IMR-90 (cell line): Measurements from ENCODE around the gene SREBF2. TPM values are rescaled to one million over a fixed set of nuclear protein-coding genes. Genes with fewer than 3 reads are reported as not detected.

Experiments used
- ATAC-seq: fragments of 200-7000 bp; cut with Tn5 transposase; 2 replicates; pipeline ENCODE4 v1.9.1; 2020; ENCODE audit warnings: low read depth, mild to moderate bottlenecking, moderate library complexity
- BruUV-seq: library from RNA; stranded (reverse); fragments of 400-500 nt; replicated peaks from 2 replicates; lab custom pipeline; 2021; lab: Mats Ljungman, UMichigan
- CTCF ChIA-PET: fragments of 300-600 bp; formaldehyde crosslinking; extraction: SDS; loops from one replicate; lab custom pipeline; 2021; ENCODE audit warnings: antibody characterized with exemption; lab: Yijun Ruan, JAX
- POLR2A ChIA-PET: fragments of 300-600 bp; sonication (Branson Sonifier 250); formaldehyde crosslinking; loops from one replicate; lab custom pipeline; 2022; ENCODE audit warnings: antibody characterized with exemption; ENCODE audit not compliant: unreplicated experiment; lab: Charles Lee
- DNase-seq: peaks from one replicate; pipeline ENCODE4 v3.0.0; 2013
- H2AFZ ChIP-seq: replicated peaks from 2 replicates; pipeline ENCODE3; 2013; ENCODE audit warnings: low read length, mild to moderate bottlenecking; ENCODE audit not compliant: poor library complexity
- H2AK5ac ChIP-seq: 2 replicates; pipeline ENCODE4 v1.6.1; 2013; ENCODE audit warnings: low read depth, low read length, inconsistent platforms
- H2AK9ac ChIP-seq: replicated peaks from 2 replicates; pipeline ENCODE3; 2013; ENCODE audit warnings: mild to moderate bottlenecking, low read depth, low read length, moderate library complexity; ENCODE audit not compliant: poor library complexity
- H2BK120ac ChIP-seq: 2 replicates; pipeline ENCODE4 v1.6.1; 2013; ENCODE audit warnings: low read depth, low read length, inconsistent platforms
- H2BK15ac ChIP-seq: 3 replicates; pipeline ENCODE4 v1.6.1; 2013; ENCODE audit warnings: low read depth, low read length, inconsistent platforms
- H2BK20ac ChIP-seq: 2 replicates; pipeline ENCODE4 v1.6.1; 2013; ENCODE audit warnings: low read depth, mild to moderate bottlenecking, inconsistent platforms, low read length, moderate library complexity
- H2BK5ac ChIP-seq: 2 replicates; pipeline ENCODE4 v1.6.1; 2013; ENCODE audit warnings: mild to moderate bottlenecking, low read depth, low read length, inconsistent platforms; ENCODE audit not compliant: poor library complexity, severe bottlenecking
- H3K14ac ChIP-seq: replicated peaks from 2 replicates; pipeline ENCODE4 v1.6.1; 2013; ENCODE audit warnings: low read depth, low read length, inconsistent platforms
- H3K18ac ChIP-seq: 2 replicates; pipeline ENCODE4 v1.6.1; 2013; ENCODE audit warnings: low read depth, low read length, control low read depth
- H3K23ac ChIP-seq: 2 replicates; pipeline ENCODE4 v1.6.1; 2013; ENCODE audit warnings: low read depth, low read length, inconsistent platforms
- H3K27ac ChIP-seq: 2 replicates; pipeline ENCODE4 v1.5.1; 2013; ENCODE audit warnings: mild to moderate bottlenecking, control low read depth, low read length; ENCODE audit not compliant: insufficient read depth
- H3K27me3 ChIP-seq: 2 replicates; pipeline ENCODE4 v1.6.1; 2013; ENCODE audit warnings: low read length; ENCODE audit not compliant: control insufficient read depth, insufficient read depth
- H3K36me3 ChIP-seq: 2 replicates; pipeline ENCODE4 v1.6.1; 2013; ENCODE audit warnings: low read length, mixed read lengths; ENCODE audit not compliant: control insufficient read depth, insufficient read depth
- H3K4ac ChIP-seq: 2 replicates; pipeline ENCODE4 v1.6.1; 2013; ENCODE audit warnings: low read depth, low read length, inconsistent platforms
- H3K4me1 ChIP-seq: 2 replicates; pipeline ENCODE4 v1.6.1; 2013; ENCODE audit warnings: low read length, mixed read lengths; ENCODE audit not compliant: control insufficient read depth, insufficient read depth
- H3K4me2 ChIP-seq: 2 replicates; pipeline ENCODE4 v1.6.1; 2013; ENCODE audit warnings: low read depth, mild to moderate bottlenecking, control low read depth, low read length, moderate library complexity
- H3K4me3 ChIP-seq: 2 replicates; pipeline ENCODE4 v1.5.1; 2013; ENCODE audit warnings: low read depth, mild to moderate bottlenecking, control low read depth, low read length, moderate library complexity; ENCODE audit not compliant: insufficient read depth
- H3K56ac ChIP-seq: 2 replicates; pipeline ENCODE4 v1.6.1; 2013; ENCODE audit warnings: low read length, inconsistent platforms; ENCODE audit not compliant: insufficient read depth; ENCODE audit errors: extremely low read depth
- H3K79me1 ChIP-seq, 2 experiments: 2 replicates each; pipeline ENCODE4 v1.6.1; 2013; ENCODE audit warnings: low read length in 2 of 2, inconsistent platforms in 1 of 2, low read depth in 1 of 2
- H3K9ac ChIP-seq: 2 replicates; pipeline ENCODE4 v1.6.1; 2013; ENCODE audit warnings: low read depth, low read length, control low read depth
- H3K9me1 ChIP-seq: 2 replicates; pipeline ENCODE4 v1.6.1; 2013; ENCODE audit warnings: low read length, inconsistent platforms; ENCODE audit not compliant: insufficient read depth
- H3K9me3 ChIP-seq: 2 replicates; pipeline ENCODE4 v1.6.1; 2013; ENCODE audit warnings: low read length; ENCODE audit not compliant: control insufficient read depth, insufficient read depth
- H4K20me1 ChIP-seq: 2 replicates; pipeline ENCODE4 v1.6.1; 2013; ENCODE audit warnings: low read length, inconsistent platforms; ENCODE audit not compliant: insufficient read depth
- H4K5ac ChIP-seq: 2 replicates; pipeline ENCODE4 v1.6.1; 2013; ENCODE audit warnings: mild to moderate bottlenecking, low read depth, low read length, control low read depth
- H4K8ac ChIP-seq, 2 experiments: 2 replicates each; pipeline ENCODE4 v1.6.1; 2013; ENCODE audit warnings: low read depth in 2 of 2, low read length in 2 of 2, control low read depth in 1 of 2, inconsistent platforms in 1 of 2
- H4K91ac ChIP-seq: 2 replicates; pipeline ENCODE4 v1.6.1; 2013; ENCODE audit warnings: low read depth, low read length, inconsistent platforms; ENCODE audit not compliant: insufficient read depth
- BHLHE40 ChIP-seq: fragments of 150-350 bp; IDR thresholded peaks from 2 replicates; pipeline ENCODE4 v1.6.1; 2016; ENCODE audit warnings: mild to moderate bottlenecking, low read depth, low read length
- CEBPB ChIP-seq: IDR thresholded peaks from 2 replicates; pipeline ENCODE4 v1.6.1; 2012; ENCODE audit warnings: low read depth, low read length, improper control_type of control experiment
- CHD1 ChIP-seq: IDR thresholded peaks from 2 replicates; pipeline ENCODE4 v1.6.1; 2012; ENCODE audit warnings: low read depth, low read length, improper control_type of control experiment
- FOS ChIP-seq: fragments of 150-350 bp; IDR thresholded peaks from 2 replicates; pipeline ENCODE4 v1.6.1; 2016; ENCODE audit warnings: low read depth, low read length
- MAFK ChIP-seq: IDR thresholded peaks from 2 replicates; pipeline ENCODE4 v1.6.1; 2012; ENCODE audit warnings: low read depth, low read length, improper control_type of control experiment
- MAZ ChIP-seq: IDR thresholded peaks from 2 replicates; pipeline ENCODE4 v1.6.1; 2012; ENCODE audit warnings: low read depth, mild to moderate bottlenecking, low read length, improper control_type of control experiment, moderate library complexity, borderline replicate concordance
- MXI1 ChIP-seq: IDR thresholded peaks from 2 replicates; pipeline ENCODE4 v1.6.1; 2012; ENCODE audit warnings: low read depth, mild to moderate bottlenecking, low read length, moderate library complexity, borderline replicate concordance
- POLR2A ChIP-seq: IDR thresholded peaks from 2 replicates; pipeline ENCODE4 v1.6.1; 2012; ENCODE audit warnings: mild to moderate bottlenecking, low read depth, low read length
- RAD21 ChIP-seq: IDR thresholded peaks from 2 replicates; pipeline ENCODE4 v1.6.1; 2012; ENCODE audit warnings: low read length, improper control_type of control experiment
- RCOR1 ChIP-seq: IDR thresholded peaks from 2 replicates; pipeline ENCODE4 v1.6.1; 2012; ENCODE audit warnings: mild to moderate bottlenecking, low read length, improper control_type of control experiment; ENCODE audit not compliant: insufficient replicate concordance
- RFX5 ChIP-seq: IDR thresholded peaks from 2 replicates; pipeline ENCODE4 v1.8.0; 2012; ENCODE audit warnings: low read depth, mild to moderate bottlenecking, low read length, moderate library complexity
- WGBS, 2 experiments: methylation state at CpG; one replicate each; pipeline versions ENCODE4 v1.1.5 to v1.1.7; 2013; ENCODE audit warnings: missing lambda C conversion rate in 2 of 2; ENCODE audit not compliant: insufficient read length in 1 of 2; ENCODE audit errors: extremely low coverage in 2 of 2; 5-methylcytosine and 5-hydroxymethylcytosine counted together
- dilution Hi-C: fragments of 300-500 bp; cut with HindIII; formaldehyde crosslinking; loops from one replicate; pipeline ENCODE4 v1.14.3; 2018; ENCODE audit warnings: low sequenced_read_pairs; ENCODE audit not compliant: unreplicated experiment
- in situ Hi-C: fragments of 300-500 bp; cut with MboI; formaldehyde crosslinking; loops from 3 replicates; pipeline ENCODE4 v1.14.3; 2019; ENCODE audit warnings: low sequenced_read_pairs, inconsistent platforms, mixed read lengths
- intact Hi-C: fragments of 100-400 bp; cut with micrococcal nuclease; formaldehyde crosslinking; loops from 2 replicates; pipeline ENCODE4 v1.10.0; 2022
- polyA plus RNA-seq, 3 experiments: library from polyadenylated mRNA; depleted of rRNA; stranded (reverse); fragments of >200 nt; gene quantifications; 2 replicates each; pipeline ENCODE4 v1.2.3, GENCODE V29; 2012; ENCODE audit warnings: low replicate concordance in 1 of 3
- total RNA-seq: library from RNA; depleted of rRNA; stranded (reverse); fragments of >200 nt; gene quantifications from 2 replicates; pipeline ENCODE4 v1.2.3, GENCODE V29; 2012
- TF ChIP-seq, protein P1 (sequence below): fragments of 150-350 bp; IDR thresholded peaks from 2 replicates; pipeline ENCODE4 v1.6.1; 2016; ENCODE audit warnings: low read depth, mild to moderate bottlenecking, low read length, moderate library complexity, borderline replicate concordance
- TF ChIP-seq, protein P2 (sequence below): conservative IDR thresholded peaks from 2 replicates; pipeline ENCODE4 v1.5.1; 2012; ENCODE audit warnings: mild to moderate bottlenecking, low read depth, low read length, improper control_type of control experiment

SREBF2 gene
- total and polyA plus RNA-seq, 2 of the 4 experiments (the other 2 are of a cell fraction) = 8.1 to 47.4 TPM

DNA sequence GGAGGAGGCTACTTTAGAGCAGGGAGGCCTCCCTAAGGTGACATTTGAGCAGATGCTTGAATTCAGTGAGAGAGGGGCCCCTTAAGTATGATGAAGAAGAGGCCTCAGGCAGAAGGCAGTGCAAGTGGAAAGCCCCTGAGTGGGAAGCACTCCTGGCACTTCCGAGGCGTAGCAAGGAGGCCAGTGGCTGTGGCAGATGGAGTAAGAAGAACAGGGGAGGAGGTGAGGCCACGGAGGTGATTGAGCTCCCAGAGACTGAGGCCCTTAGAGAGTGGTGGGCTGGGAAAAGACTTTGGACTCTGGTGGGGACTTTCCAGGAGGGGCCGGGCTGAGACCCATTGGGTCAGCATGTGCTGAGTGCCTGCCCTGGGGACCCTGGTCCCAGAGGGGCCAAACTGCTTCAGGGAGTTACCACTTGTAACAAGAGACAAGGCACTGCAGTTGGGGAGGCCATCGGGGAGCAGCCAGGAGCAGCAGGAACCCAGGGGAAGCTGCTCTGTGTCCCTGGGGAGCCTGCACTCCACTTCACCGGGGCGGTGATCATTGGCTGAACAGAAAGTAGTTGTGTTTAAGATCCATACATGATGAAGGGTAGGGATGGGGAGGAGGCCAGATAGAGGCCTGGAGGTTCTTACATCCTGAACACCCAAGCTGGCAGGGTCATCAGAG lies 116.5 kb downstream of the SREBF2 start:
- H3K4me3 ChIP-seq = no peak overlapping the region
- no peak overlapping the region for H3K9ac ChIP-seq
- H2BK120ac ChIP-seq = no peak overlapping the region
- ChIA-PET POLR2A (no interaction called here), CTCF (no interaction called here)
- no peaks in the 10 kb centered on the region; the same call in 1 of the 2 replicates for H4K20me1 ChIP-seq
- H2BK15ac ChIP-seq = no peak overlapping the region
- dilution Hi-C loops (no loop called here), intact Hi-C loops (no loop called here), in situ Hi-C loops (no loop called here)
- H3K23ac ChIP-seq = no peak overlapping the region
- H3K4ac ChIP-seq = no peak overlapping the region
- no peak for DNase-seq
- H3K4me2 ChIP-seq = no peak overlapping the region
- no peak overlapping the region for H3K56ac ChIP-seq
- H3K36me3 ChIP-seq = no peaks in the 10 kb centered on the region
- no peak overlapping the region for H4K5ac ChIP-seq
- no peaks in the 10 kb centered on the region for H3K9me1 ChIP-seq
- no peak overlapping the region for H2AK5ac ChIP-seq
- WGBS, 2 experiments = 75% methylated on average over 2 of the region's 7 CpGs; no CpG with 5 or more reads in 1 of the 2 experiments
- ATAC-seq = no peak
- BruUV-seq = no TSS peak
- H4K91ac ChIP-seq = no peak overlapping the region
- H3K27ac ChIP-seq = no peak overlapping the region
- no peak overlapping the region for H2AFZ ChIP-seq
- no peaks in the 10 kb centered on the region for H3K9me3 ChIP-seq
- H3K14ac ChIP-seq = no peak overlapping the region
- H3K18ac ChIP-seq = no peak overlapping the region
- H3K27me3 ChIP-seq = no peaks in the 10 kb centered on the region
- H3K4me1 ChIP-seq = peaks cover 6% of the 10 kb centered on the region; the same call in 1 of the 2 replicates
- TF ChIP-seq RAD21 = no peak
- TF ChIP-seq CHD1 = no peak
- no peak for TF ChIP-seq MAZ
- no peak for TF ChIP-seq BHLHE40
- no peak for TF ChIP-seq MXI1
- TF ChIP-seq FOS = no peak
- TF ChIP-seq, protein P1, sequence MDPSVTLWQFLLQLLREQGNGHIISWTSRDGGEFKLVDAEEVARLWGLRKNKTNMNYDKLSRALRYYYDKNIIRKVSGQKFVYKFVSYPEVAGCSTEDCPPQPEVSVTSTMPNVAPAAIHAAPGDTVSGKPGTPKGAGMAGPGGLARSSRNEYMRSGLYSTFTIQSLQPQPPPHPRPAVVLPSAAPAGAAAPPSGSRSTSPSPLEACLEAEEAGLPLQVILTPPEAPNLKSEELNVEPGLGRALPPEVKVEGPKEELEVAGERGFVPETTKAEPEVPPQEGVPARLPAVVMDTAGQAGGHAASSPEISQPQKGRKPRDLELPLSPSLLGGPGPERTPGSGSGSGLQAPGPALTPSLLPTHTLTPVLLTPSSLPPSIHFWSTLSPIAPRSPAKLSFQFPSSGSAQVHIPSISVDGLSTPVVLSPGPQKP = no peak
- TF ChIP-seq RCOR1 = no peak
- no peak for TF ChIP-seq RFX5
- no peak for TF ChIP-seq CEBPB
- TF ChIP-seq, protein P2, sequence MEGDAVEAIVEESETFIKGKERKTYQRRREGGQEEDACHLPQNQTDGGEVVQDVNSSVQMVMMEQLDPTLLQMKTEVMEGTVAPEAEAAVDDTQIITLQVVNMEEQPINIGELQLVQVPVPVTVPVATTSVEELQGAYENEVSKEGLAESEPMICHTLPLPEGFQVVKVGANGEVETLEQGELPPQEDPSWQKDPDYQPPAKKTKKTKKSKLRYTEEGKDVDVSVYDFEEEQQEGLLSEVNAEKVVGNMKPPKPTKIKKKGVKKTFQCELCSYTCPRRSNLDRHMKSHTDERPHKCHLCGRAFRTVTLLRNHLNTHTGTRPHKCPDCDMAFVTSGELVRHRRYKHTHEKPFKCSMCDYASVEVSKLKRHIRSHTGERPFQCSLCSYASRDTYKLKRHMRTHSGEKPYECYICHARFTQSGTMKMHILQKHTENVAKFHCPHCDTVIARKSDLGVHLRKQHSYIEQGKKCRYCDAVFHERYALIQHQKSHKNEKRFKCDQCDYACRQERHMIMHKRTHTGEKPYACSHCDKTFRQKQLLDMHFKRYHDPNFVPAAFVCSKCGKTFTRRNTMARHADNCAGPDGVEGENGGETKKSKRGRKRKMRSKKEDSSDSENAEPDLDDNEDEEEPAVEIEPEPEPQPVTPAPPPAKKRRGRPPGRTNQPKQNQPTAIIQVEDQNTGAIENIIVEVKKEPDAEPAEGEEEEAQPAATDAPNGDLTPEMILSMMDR = no peak
- no peak for TF ChIP-seq MAFK
- no peak for TF ChIP-seq POLR2A
- H4K8ac ChIP-seq = no peak overlapping the region
- H2AK9ac ChIP-seq = no peak overlapping the region
- peaks cover 5 to 11% of the 10 kb centered on the region in 2 experiments for H3K79me1 ChIP-seq
- H2BK5ac ChIP-seq = no peak overlapping the region
- no peak overlapping the region for H2BK20ac ChIP-seq
